ENCODE measurements around the gene SERPINA10.
"Not testable (repeated sequence)": the region's sequence is repeated elsewhere in the genome, so short reads cannot be mapped to it uniquely, and the experiment has no call there.

The SERPINA10 gene

DNA sequence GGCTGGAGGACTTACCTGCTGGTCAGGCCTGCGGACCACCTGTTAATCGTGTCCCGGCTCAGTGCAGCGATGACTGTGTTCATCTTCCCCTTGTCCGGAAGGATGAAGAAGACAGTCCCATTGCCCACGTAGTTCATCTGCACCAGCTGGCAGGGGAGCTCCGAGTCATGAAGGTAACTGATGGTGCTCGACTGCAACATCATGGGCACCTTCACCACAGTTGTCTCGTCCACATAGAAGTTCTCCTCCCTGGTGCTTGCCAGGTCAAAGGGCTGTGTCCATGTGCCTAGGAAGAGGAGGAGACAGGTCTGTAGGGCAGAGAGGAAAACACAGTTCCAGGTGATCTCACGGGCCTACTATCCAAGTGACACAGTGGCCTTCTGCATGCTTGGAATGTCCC lies 16.7 kb upstream of the SERPINA10 start:
- H3K4me1 ChIP-seq (ENCODE audit: control insufficient read depth, insufficient read depth, low read length): no peaks in the 10 kb centered on the region
- H3K36me3 ChIP-seq (ENCODE audit: control insufficient read depth, insufficient read depth, low read length): no peaks in the 10 kb centered on the region
- no peak overlapping the region for H3K27ac ChIP-seq (ENCODE audit: low read depth, low read length)
- no peak overlapping the region for H3K9ac ChIP-seq (ENCODE audit: low read length)
- H3K27me3 ChIP-seq (ENCODE audit: control insufficient read depth, insufficient read depth, low read length): no peaks in the 10 kb centered on the region
- H3K4me3 ChIP-seq (ENCODE audit: low read length): no peak overlapping the region

DNA sequence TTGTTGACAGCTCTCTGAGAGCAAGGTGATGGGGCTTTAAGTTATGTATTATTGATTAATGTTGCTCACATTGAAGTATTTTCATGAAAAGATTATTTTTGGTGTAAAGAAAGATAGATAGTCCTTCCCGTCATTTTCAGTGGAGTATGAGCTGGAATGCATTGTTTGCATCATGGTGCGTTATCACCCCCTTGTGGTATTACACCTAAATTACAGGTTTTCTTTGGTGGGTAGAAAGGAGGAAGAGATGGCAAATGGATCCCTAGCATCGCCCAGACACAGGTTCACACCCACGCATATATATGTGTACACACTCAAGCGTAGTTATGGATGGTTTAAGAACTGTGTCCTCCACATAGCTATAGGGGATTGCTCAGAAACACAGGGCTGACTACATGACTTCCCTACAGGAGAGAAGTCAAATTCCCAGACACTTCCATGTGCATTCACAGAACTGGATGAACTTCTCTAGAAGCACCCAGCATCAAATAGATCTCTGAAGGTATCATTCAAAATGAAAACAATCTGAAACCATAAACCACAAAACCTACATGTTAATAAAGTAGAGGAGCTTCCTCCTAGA lies 14.4 kb upstream of the SERPINA10 start:
- Histone ChIP-seq H3K36me3 (ENCODE audit: control insufficient read depth, insufficient read depth, low read length) (no peaks in the 10 kb centered on the region), H3K27ac (ENCODE audit: low read depth, low read length) (no peak overlapping the region), H3K27me3 (ENCODE audit: control insufficient read depth, insufficient read depth, low read length) (no peaks in the 10 kb centered on the region), H3K4me3 (ENCODE audit: low read length) (no peak overlapping the region), H3K9ac (ENCODE audit: low read length) (no peak overlapping the region), H3K4me1 (ENCODE audit: control insufficient read depth, insufficient read depth, low read length) (no peaks in the 10 kb centered on the region)

DNA sequence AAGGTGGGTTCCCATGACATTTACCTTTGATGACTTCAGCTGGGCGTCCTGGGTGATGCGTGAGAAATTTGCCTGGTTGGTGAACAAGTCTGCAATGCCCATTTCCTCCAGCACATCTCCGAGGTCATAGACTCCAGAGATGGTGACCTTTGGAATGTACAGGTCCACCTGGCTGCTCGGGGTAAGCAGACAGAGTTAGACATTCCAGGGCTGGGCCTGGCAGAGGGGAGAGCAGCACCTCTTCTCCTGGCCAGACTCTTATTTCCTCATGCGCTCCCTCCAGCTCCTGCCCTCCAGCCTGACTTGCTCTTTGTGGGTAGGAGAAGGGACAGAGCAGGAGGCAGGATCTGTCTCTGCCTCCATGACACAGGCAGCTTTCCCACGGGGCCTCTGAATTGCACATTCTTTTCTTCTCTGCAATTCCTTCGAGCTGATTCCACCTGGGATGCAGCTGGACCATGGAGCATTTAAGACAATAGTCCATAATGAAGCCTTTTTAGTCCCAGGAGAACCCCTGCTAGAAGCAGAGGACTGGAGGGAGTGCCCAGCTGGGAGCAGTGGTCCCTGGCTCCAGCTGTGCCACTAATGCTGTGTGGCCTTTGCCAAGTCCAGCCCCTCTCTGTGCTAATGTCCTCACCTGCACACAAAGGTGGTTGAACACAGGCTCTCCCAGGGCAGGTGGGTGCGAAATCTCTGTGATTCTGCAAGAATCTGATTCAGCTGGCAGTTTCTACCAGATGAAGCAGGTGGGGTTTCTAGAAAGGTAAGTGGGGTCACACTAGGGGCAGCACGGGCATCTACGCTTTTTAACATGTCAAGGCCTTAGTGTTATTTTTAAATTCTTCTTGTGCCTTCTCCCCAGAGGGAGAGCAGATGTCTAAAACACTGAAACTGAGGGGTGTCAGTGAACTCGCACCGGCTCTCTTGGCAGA lies 13.2 kb upstream of the SERPINA10 start:
- Histone ChIP-seq H3K27me3 (ENCODE audit: control insufficient read depth, insufficient read depth, low read length) (no peaks in the 10 kb centered on the region), H3K27ac (ENCODE audit: low read depth, low read length) (no peak overlapping the region), H3K9ac (ENCODE audit: low read length) (no peak overlapping the region), H3K36me3 (ENCODE audit: control insufficient read depth, insufficient read depth, low read length) (no peaks in the 10 kb centered on the region), H3K4me3 (ENCODE audit: low read length) (no peak overlapping the region), H3K4me1 (ENCODE audit: control insufficient read depth, insufficient read depth, low read length) (no peaks in the 10 kb centered on the region)

DNA sequence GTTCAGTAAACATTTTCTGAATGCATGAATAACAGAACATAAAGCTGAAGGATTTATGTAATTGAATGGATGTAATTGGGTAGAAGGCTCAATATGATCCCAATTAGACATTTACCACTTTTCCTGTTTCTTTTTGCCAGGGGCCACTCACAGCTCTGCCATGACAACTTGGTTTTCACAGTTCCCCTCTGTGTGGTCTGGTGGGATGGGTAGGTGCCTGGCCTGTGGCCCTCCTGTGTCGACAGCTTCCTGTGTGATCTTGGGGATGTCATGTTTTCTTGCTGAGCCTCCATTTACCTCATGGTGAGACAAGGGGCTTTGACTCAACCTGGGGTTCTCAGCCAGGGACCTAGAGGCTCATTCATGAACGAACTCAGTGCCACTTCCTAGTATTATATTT lies 12.6 kb upstream of the SERPINA10 start:
- Histone ChIP-seq H3K4me3 (ENCODE audit: low read length) (no peak overlapping the region), H3K4me1 (ENCODE audit: control insufficient read depth, insufficient read depth, low read length) (no peaks in the 10 kb centered on the region), H3K27me3 (ENCODE audit: control insufficient read depth, insufficient read depth, low read length) (no peaks in the 10 kb centered on the region), H3K27ac (ENCODE audit: low read depth, low read length) (no peak overlapping the region), H3K36me3 (ENCODE audit: control insufficient read depth, insufficient read depth, low read length) (no peaks in the 10 kb centered on the region), H3K9ac (ENCODE audit: low read length) (no peak overlapping the region)

DNA sequence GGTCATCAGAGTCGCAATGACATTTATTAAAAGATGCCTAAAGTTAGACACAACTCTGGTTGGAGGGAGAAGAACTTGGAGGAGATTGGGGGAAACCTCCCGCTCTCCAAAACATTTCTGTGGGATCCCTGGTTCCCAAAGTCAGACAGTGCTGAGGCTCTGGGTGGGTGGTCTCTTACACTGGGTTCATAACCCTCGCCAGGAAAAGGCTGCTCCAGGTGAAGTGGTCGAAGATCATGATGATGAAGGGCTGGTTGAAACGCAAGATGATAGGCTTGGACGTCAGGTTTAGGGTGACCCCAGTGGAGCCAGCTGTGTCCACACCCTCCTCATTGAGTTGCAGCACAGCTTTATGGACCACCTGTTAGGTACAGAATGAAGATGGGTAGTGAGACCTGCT lies 11.2 kb upstream of the SERPINA10 start:
- Histone ChIP-seq H3K4me3 (ENCODE audit: low read length) (no peak overlapping the region), H3K4me1 (ENCODE audit: control insufficient read depth, insufficient read depth, low read length) (no peaks in the 10 kb centered on the region), H3K9ac (ENCODE audit: low read length) (no peak overlapping the region), H3K36me3 (ENCODE audit: control insufficient read depth, insufficient read depth, low read length) (no peaks in the 10 kb centered on the region), H3K27ac (ENCODE audit: low read depth, low read length) (no peak overlapping the region), H3K27me3 (ENCODE audit: control insufficient read depth, insufficient read depth, low read length) (no peaks in the 10 kb centered on the region)

DNA sequence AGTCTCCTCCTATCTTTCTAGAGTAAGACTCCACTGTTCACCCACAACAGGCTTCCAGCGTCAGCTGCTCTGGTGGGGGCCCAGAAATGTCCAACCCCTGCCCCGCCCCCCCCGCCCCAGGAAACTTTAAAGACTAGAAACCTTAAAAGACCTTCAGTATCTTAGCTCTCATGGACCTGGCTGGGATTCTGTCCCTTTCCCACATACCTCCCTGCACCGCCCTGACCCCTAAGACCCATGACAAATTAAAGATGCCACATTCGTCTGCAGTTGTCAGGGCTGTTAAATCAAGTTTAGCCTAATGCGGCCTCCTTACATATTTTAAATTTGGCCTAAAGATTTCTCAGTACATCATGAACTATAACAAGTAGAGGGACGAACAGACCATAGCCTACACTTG lies 10.0 kb upstream of the SERPINA10 start:
- no peaks in the 10 kb centered on the region for H3K27me3 ChIP-seq (ENCODE audit: control insufficient read depth, insufficient read depth, low read length)
- H3K4me1 ChIP-seq (ENCODE audit: control insufficient read depth, insufficient read depth, low read length): no peaks in the 10 kb centered on the region
- H3K9ac ChIP-seq (ENCODE audit: low read length): no peak overlapping the region
- H3K4me3 ChIP-seq (ENCODE audit: low read length): no peak overlapping the region
- no peak overlapping the region for H3K27ac ChIP-seq (ENCODE audit: low read depth, low read length)
- no peaks in the 10 kb centered on the region for H3K36me3 ChIP-seq (ENCODE audit: control insufficient read depth, insufficient read depth, low read length)

DNA sequence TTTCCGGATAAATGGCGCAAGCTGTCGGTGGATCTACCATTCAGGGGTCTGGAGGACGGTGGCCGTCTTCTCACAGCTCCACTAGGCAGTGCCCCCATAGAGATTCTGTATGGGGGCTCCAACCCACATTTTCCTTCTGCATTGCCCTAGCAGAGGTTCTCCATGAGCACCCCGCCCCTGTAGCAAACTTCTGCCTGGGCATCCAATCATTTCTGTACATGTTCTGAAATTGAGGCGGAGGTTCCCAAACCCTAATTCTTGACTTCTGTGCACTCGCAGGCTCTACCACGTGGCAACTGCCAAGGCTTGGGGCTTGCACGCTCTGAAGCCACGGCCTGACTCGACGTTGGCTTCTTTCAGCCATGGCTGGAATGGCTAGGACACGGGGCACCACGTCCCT lies 5.1 kb upstream of the SERPINA10 start:
- Histone ChIP-seq H3K27ac (ENCODE audit: low read depth, low read length) (no peak overlapping the region), H3K4me1 (ENCODE audit: control insufficient read depth, insufficient read depth, low read length) (no peaks in the 10 kb centered on the region), H3K9ac (ENCODE audit: low read length) (no peak overlapping the region), H3K27me3 (ENCODE audit: control insufficient read depth, insufficient read depth, low read length) (no peaks in the 10 kb centered on the region), H3K4me3 (ENCODE audit: low read length) (no peak overlapping the region), H3K36me3 (ENCODE audit: control insufficient read depth, insufficient read depth, low read length) (no peaks in the 10 kb centered on the region)

DNA sequence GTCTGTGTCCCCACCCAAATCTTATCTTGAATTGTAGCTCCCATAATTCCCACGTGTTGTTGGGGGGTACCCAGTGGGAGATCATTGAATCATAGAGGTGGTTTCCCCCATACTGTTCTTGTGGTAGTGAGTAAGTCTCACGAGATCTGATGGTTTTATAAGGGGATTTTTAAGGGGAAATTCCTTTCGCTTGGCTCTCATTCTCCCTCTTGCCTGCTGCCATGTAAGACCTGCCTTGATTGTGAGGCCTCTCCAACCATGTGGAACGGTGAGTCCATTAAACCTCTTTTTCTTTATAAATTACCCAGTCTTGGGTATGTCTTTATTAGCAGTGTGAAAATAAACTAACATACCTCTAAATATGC lies 3.1 kb upstream of the SERPINA10 start:
- H3K4me1 ChIP-seq (ENCODE audit: control insufficient read depth, insufficient read depth, low read length); H3K27me3 ChIP-seq (ENCODE audit: control insufficient read depth, insufficient read depth, low read length); H3K4me3 ChIP-seq (ENCODE audit: low read length); H3K9ac ChIP-seq (ENCODE audit: low read length); H3K27ac ChIP-seq (ENCODE audit: low read depth, low read length); H3K36me3 ChIP-seq (ENCODE audit: control insufficient read depth, insufficient read depth, low read length): not testable (repeated sequence)

DNA sequence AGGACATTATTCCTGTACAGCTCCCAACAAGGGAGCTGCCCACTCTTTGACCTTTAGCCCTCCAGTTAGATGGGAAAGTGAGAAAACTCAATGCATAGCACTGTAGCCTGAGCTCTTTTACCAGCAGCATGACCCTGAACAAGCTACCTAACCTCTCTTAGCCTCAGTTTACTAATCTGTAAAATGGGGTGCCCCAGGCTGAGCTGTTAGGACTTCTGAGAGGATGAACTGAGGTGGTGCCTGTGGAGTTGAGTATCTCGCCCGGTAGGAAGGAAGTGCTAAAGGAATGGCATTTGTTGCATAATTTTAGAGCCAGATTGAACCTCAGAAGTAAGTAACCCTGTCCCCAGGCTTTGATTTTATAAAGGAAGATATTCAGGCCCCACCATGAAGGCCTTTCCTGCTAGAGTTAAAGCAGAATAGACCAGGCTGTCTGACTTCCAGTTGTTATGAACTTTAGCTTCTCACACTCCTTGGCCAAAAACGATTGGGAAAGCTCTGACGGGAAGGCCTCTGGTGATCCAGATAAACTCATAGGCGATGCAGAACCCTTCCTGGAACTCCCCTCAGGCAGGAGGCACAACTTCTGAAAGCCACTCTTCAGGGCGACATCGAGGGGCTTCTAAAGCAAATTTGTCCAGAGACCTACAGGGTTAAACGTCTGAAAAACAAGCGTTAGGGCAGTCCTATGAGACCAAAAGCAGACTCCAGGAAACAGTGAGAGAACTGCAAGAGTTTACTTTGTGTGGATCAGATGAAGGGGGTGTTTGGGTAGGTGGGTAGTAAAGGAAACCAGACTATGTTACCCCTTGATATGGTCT lies 2.5 kb upstream of the SERPINA10 start:
- Histone ChIP-seq H3K27me3 (ENCODE audit: control insufficient read depth, insufficient read depth, low read length) (no peaks in the 10 kb centered on the region), H3K9ac (ENCODE audit: low read length) (no peak overlapping the region), H3K4me1 (ENCODE audit: control insufficient read depth, insufficient read depth, low read length) (no peaks in the 10 kb centered on the region), H3K4me3 (ENCODE audit: low read length) (no peak overlapping the region), H3K36me3 (ENCODE audit: control insufficient read depth, insufficient read depth, low read length) (no peaks in the 10 kb centered on the region), H3K27ac (ENCODE audit: low read depth, low read length) (no peak overlapping the region)

DNA sequence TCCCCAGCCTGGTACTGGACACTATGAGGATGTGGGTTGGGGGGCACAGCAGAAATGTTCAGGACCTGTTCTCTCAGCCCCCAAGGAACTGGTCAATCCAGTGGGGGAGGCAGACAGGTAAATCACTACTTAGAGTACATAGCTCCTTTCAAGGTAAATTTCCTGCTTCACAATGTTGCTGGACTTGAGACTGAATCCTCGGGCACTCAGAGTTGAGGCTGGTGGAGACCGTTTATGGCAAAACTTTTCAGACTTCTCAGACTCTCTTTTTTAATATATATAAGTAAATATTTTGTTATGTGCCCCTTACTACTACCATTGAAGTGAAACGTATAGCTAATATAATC lies 483 bp upstream of the SERPINA10 start:
- no peak overlapping the region for H3K27ac ChIP-seq (ENCODE audit: low read depth, low read length)
- H3K9ac ChIP-seq (ENCODE audit: low read length): no peak overlapping the region
- H3K27me3 ChIP-seq (ENCODE audit: control insufficient read depth, insufficient read depth, low read length): no peaks in the 10 kb centered on the region
- no peaks in the 10 kb centered on the region for H3K4me1 ChIP-seq (ENCODE audit: control insufficient read depth, insufficient read depth, low read length)
- no peak overlapping the region for H3K4me3 ChIP-seq (ENCODE audit: low read length)
- H3K36me3 ChIP-seq (ENCODE audit: control insufficient read depth, insufficient read depth, low read length): no peaks in the 10 kb centered on the region

DNA sequence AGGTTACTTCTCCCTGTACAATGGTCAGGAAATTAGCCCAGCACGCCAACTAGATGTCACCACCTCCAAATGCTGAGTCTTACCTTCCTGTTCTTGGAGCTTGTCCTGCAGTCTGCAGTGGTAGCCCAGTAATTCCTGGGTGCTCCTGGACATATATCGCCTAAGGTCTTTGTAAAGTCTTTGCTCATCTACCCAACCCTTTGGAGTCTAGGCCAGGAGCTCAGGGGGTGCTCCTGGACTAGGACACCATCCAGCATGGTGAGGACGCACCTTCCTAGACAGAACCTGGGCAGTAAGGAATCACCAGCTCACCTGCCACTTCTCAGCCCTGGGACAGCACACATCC lies 569 bp downstream of the SERPINA10 start:
- no peak overlapping the region for H3K27ac ChIP-seq (ENCODE audit: low read depth, low read length)
- no peak overlapping the region for H3K9ac ChIP-seq (ENCODE audit: low read length)
- H3K36me3 ChIP-seq (ENCODE audit: control insufficient read depth, insufficient read depth, low read length): no peaks in the 10 kb centered on the region
- no peak overlapping the region for H3K4me3 ChIP-seq (ENCODE audit: low read length)
- H3K4me1 ChIP-seq (ENCODE audit: control insufficient read depth, insufficient read depth, low read length): no peaks in the 10 kb centered on the region
- no peaks in the 10 kb centered on the region for H3K27me3 ChIP-seq (ENCODE audit: control insufficient read depth, insufficient read depth, low read length)

DNA sequence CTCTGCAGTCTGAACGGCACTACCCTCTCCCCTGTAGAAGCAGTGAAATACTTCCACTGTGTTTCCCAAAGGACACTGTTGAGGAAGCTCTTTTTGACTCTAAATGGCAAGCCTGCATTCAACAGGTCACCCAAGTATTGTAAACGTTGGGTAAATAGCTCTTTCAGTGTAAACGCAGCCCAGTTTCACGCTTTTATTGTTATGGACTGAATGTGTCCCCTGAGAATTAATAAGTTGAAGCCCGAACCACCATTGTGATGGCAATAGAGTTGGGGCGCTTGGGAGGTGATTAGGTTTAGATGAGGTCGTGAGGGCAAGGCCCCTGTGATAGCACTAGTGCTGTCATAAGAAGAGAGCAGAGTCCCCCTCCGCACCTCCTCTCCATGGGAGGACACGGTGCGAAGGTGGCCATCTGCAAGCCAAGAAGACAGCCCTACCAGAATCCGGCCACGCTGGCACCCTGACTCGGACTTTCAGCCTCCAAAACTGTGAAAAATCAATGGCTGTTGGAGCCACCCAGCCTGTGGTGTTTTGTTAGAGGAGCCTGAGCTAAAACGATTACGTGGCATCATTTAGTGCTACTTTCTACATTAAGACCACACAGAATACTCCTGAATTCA lies 1.1 kb downstream of the SERPINA10 start:
- H3K27me3 ChIP-seq (ENCODE audit: control insufficient read depth, insufficient read depth, low read length): no peaks in the 10 kb centered on the region
- H3K27ac ChIP-seq (ENCODE audit: low read depth, low read length): no peak overlapping the region
- no peak overlapping the region for H3K4me3 ChIP-seq (ENCODE audit: low read length)
- H3K36me3 ChIP-seq (ENCODE audit: control insufficient read depth, insufficient read depth, low read length): no peaks in the 10 kb centered on the region
- no peak overlapping the region for H3K9ac ChIP-seq (ENCODE audit: low read length)
- H3K4me1 ChIP-seq (ENCODE audit: control insufficient read depth, insufficient read depth, low read length): no peaks in the 10 kb centered on the region

Data from rectal smooth muscle tissue (tissue), 1 donor.